Effector memory CD4-positive, alpha-beta T cell (primary cell): Measurements from ENCODE around the gene FJX1.

Source experiments
- DNase-seq, 3 donors: peaks; one replicate each; pipeline ENCODE4 v3.0.0-alpha.2; 2020
- H3K27ac ChIP-seq: 2 replicates; pipeline ENCODE4 v1.7.0; 2013; ENCODE audit warnings: mild to moderate bottlenecking, low read length, moderate library complexity; ENCODE audit not compliant: insufficient read depth, poor library complexity, severe bottlenecking
- H3K27me3 ChIP-seq: replicated peaks from 2 replicates; pipeline ENCODE4 v1.7.0; 2013; ENCODE audit warnings: mild to moderate bottlenecking, low read length; ENCODE audit not compliant: insufficient read depth, control insufficient read depth, poor library complexity, severe bottlenecking
- H3K36me3 ChIP-seq: 2 replicates; pipeline ENCODE4 v1.7.0; 2013; ENCODE audit warnings: mild to moderate bottlenecking, low read length, moderate library complexity; ENCODE audit not compliant: control insufficient read depth, insufficient read depth
- H3K4me1 ChIP-seq: 2 replicates; pipeline ENCODE4 v1.7.0; 2013; ENCODE audit warnings: low read length, mild to moderate bottlenecking; ENCODE audit not compliant: control insufficient read depth, insufficient read depth, poor library complexity, severe bottlenecking
- H3K4me3 ChIP-seq: 2 replicates; pipeline ENCODE4 v1.7.0; 2013; ENCODE audit warnings: low read length, low read depth, mild to moderate bottlenecking; ENCODE audit not compliant: insufficient read depth, poor library complexity, severe bottlenecking
- H3K9me3 ChIP-seq: 2 replicates; pipeline ENCODE4 v1.7.0; 2013; ENCODE audit warnings: mild to moderate bottlenecking, low read length, moderate library complexity; ENCODE audit not compliant: control insufficient read depth

Gene FJX1

GRCh38 chr11:35629511-35629910 lies 11.3 kb downstream of the FJX1 start:
- Histone ChIP-seq H3K9me3 (no peaks in the 10 kb centered on the region), H3K4me3 (no peak overlapping the region), H3K27ac (no peak overlapping the region), H3K36me3 (no peaks in the 10 kb centered on the region), H3K4me1 (no peaks in the 10 kb centered on the region), H3K27me3 (peaks cover 3% of the 10 kb centered on the region)
- DNase-seq = no peak

- H3K27me3 ChIP-seq = peaks cover 3% of the 10 kb centered on the region
- DNase-seq = no peak
- no peak overlapping the region for H3K27ac ChIP-seq
- no peak overlapping the region for H3K4me3 ChIP-seq
- H3K4me1 ChIP-seq = no peaks in the 10 kb centered on the region
- H3K9me3 ChIP-seq = no peaks in the 10 kb centered on the region
- H3K36me3 ChIP-seq = no peaks in the 10 kb centered on the region
These were observed 11.7 kb downstream of the FJX1 start for GRCh38 chr11:35629914-35630313.

GRCh38 chr11:35631891-35632290 lies 13.6 kb downstream of the FJX1 start:
- Histone ChIP-seq H3K4me1 (no peaks in the 10 kb centered on the region), H3K36me3 (no peaks in the 10 kb centered on the region), H3K27ac (no peak overlapping the region), H3K27me3 (peaks cover 3% of the 10 kb centered on the region), H3K4me3 (no peak overlapping the region), H3K9me3 (no peaks in the 10 kb centered on the region)
- DNase-seq = no peak

- Histone ChIP-seq H3K27ac (no peak overlapping the region), H3K27me3 (peaks cover 3% of the 10 kb centered on the region), H3K36me3 (no peaks in the 10 kb centered on the region), H3K4me1 (no peaks in the 10 kb centered on the region), H3K4me3 (no peak overlapping the region), H3K9me3 (no peaks in the 10 kb centered on the region)
- DNase-seq = no peak
These were observed 14.0 kb downstream of the FJX1 start for GRCh38 chr11:35632301-35632700.

- H3K9me3 ChIP-seq = no peaks in the 10 kb centered on the region
- H3K4me3 ChIP-seq = no peak overlapping the region
- no peak for DNase-seq
- no peaks in the 10 kb centered on the region for H3K36me3 ChIP-seq
- H3K27me3 ChIP-seq = peaks cover 1% of the 10 kb centered on the region
- H3K27ac ChIP-seq = no peak overlapping the region
- H3K4me1 ChIP-seq = no peaks in the 10 kb centered on the region
These were observed 15.7 kb downstream of the FJX1 start for GRCh38 chr11:35633827-35634423.

GRCh38 chr11:35635933-35636332 lies 17.7 kb downstream of the FJX1 start:
- DNase-seq = no peak
- Histone ChIP-seq H3K36me3 (no peaks in the 10 kb centered on the region), H3K4me1 (no peaks in the 10 kb centered on the region), H3K9me3 (no peaks in the 10 kb centered on the region), H3K27me3 (no peaks in the 10 kb centered on the region), H3K4me3 (no peak overlapping the region), H3K27ac (no peak overlapping the region)

GRCh38 chr11:35639591-35640179 lies 21.4 kb downstream of the FJX1 start:
- no peak for DNase-seq
- no peak overlapping the region for H3K4me3 ChIP-seq
- no peaks in the 10 kb centered on the region for H3K27me3 ChIP-seq

GRCh38 chr11:35641171-35641897 lies 23.1 kb downstream of the FJX1 start:
- Histone ChIP-seq H3K4me3 (no peak overlapping the region), H3K9me3 (no peaks in the 10 kb centered on the region), H3K4me1 (no peaks in the 10 kb centered on the region), H3K27ac (no peak overlapping the region), H3K27me3 (no peaks in the 10 kb centered on the region), H3K36me3 (no peaks in the 10 kb centered on the region)
- DNase-seq = no peak

More at GRCh38 chr11:35639591-35640179, 21.4 kb downstream of the FJX1 start:
- H3K9me3 ChIP-seq = no peaks in the 10 kb centered on the region
- no peak overlapping the region for H3K27ac ChIP-seq
- H3K4me1 ChIP-seq = no peaks in the 10 kb centered on the region
- H3K36me3 ChIP-seq = no peaks in the 10 kb centered on the region

- Histone ChIP-seq H3K27ac (no peak overlapping the region), H3K4me1 (no peaks in the 10 kb centered on the region), H3K4me3 (no peak overlapping the region), H3K27me3 (no peaks in the 10 kb centered on the region), H3K36me3 (no peaks in the 10 kb centered on the region), H3K9me3 (no peaks in the 10 kb centered on the region)
- DNase-seq = no peak
These were observed 23.7 kb downstream of the FJX1 start for GRCh38 chr11:35641964-35642363.

GRCh38 chr11:35647421-35648093 lies 29.3 kb downstream of the FJX1 start:
- DNase-seq = no peak
- Histone ChIP-seq H3K9me3 (no peaks in the 10 kb centered on the region), H3K36me3 (no peaks in the 10 kb centered on the region), H3K4me3 (no peak overlapping the region), H3K4me1 (no peaks in the 10 kb centered on the region), H3K27ac (no peak overlapping the region), H3K27me3 (no peaks in the 10 kb centered on the region)
